ENCODE measurements around the gene WIPF1. TPM values are rescaled to one million over a fixed set of nuclear protein-coding genes. Genes with fewer than 3 reads are reported as not detected.

Gene WIPF1, protein sequence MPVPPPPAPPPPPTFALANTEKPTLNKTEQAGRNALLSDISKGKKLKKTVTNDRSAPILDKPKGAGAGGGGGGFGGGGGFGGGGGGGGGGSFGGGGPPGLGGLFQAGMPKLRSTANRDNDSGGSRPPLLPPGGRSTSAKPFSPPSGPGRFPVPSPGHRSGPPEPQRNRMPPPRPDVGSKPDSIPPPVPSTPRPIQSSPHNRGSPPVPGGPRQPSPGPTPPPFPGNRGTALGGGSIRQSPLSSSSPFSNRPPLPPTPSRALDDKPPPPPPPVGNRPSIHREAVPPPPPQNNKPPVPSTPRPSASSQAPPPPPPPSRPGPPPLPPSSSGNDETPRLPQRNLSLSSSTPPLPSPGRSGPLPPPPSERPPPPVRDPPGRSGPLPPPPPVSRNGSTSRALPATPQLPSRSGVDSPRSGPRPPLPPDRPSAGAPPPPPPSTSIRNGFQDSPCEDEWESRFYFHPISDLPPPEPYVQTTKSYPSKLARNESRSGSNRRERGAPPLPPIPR
- total RNA-seq, result 19.0 to 21.1 TPM (median 20.6 TPM) in 3 replicates

DNA sequence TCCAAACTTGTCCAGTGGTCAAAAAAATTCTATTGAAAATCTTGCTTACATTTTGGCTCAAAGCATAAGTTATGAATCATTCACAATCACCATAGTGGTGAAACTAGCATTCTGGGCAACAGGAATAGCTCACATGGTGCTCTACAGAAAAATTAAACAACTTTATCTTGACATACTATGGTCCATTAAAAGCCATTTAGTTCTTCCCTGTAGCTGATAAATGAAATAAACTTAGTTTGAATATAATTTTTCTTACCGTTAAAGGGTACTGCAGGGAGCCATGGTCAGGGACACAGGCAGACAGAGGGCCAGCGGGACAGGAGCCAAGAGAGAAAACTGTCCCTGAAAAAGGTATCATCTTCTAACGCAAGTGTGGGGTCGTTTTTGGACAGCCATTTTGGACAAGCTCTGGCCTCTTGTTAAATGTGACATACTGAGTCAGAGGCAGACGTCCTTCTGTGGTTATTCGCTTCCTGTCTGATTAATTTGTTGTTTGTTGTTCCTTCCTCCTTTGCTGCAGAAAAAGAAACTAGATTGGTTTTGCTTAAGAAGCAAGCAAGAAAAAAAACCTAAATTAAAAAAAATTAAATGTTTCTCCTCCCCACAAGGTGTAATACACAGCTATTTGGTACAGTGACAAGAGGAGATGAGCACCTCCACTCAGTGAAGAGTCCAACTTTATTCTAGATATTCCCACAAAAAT is at the start of gene WIPF1:
WIPF1 (minus strand) TSS at position 460 of the 703 bp plus-strand sequence. CDS start 12,231 bp downstream, outside the sequence.
- Mint-ChIP-seq H3K27me3 (ENCODE audit: low read depth) (no peaks in the 10 kb centered on the region), H3K4me3 (no peak within 1 kb of the TSS), H3K4me1 (peaks cover 42% of the 10 kb centered on the region), H3K27ac (no peak within 1 kb of the TSS), H3K36me3 (peaks cover 2% of the 10 kb centered on the region), H3K9me3 (peaks cover 11% of the 10 kb centered on the region)
- TF ChIP-seq, protein P1, sequence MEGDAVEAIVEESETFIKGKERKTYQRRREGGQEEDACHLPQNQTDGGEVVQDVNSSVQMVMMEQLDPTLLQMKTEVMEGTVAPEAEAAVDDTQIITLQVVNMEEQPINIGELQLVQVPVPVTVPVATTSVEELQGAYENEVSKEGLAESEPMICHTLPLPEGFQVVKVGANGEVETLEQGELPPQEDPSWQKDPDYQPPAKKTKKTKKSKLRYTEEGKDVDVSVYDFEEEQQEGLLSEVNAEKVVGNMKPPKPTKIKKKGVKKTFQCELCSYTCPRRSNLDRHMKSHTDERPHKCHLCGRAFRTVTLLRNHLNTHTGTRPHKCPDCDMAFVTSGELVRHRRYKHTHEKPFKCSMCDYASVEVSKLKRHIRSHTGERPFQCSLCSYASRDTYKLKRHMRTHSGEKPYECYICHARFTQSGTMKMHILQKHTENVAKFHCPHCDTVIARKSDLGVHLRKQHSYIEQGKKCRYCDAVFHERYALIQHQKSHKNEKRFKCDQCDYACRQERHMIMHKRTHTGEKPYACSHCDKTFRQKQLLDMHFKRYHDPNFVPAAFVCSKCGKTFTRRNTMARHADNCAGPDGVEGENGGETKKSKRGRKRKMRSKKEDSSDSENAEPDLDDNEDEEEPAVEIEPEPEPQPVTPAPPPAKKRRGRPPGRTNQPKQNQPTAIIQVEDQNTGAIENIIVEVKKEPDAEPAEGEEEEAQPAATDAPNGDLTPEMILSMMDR (IDR thresholded peaks at IDR 0.05; ENCODE audit: unreplicated experiment), result no peak
- DNase-seq (ENCODE audit: low spot score in 2 of 2, unreplicated experiment in 2 of 2), result no peak

DNA sequence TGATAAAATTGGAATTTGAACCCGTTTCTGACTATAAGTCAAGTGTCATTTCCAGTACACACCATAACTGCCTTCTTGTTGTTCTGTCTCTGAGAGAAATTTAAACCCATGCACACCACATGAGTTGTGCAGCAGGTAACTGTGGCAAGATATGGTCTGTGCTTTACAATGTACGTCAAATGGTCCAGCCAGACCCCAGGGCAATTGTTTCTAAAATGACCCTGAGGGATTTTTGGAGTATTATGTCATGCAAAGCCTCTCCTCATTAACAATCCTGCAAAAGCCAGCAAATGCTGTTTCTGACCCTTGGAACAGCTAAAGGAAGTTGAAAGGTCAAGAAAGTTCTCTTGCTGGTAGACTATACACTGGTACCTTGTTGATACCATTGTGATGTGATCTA is 47.7 kb upstream of the WIPF1 start:
- TF ChIP-seq, protein P1 (IDR thresholded peaks at IDR 0.05; ENCODE audit: unreplicated experiment), result no peak
- H3K4me1 Mint-ChIP-seq, result no peaks in the 10 kb centered on the region
- DNase-seq (ENCODE audit: low spot score in 2 of 2, unreplicated experiment in 2 of 2), result no peak
- H3K36me3 Mint-ChIP-seq, result peaks cover 34% of the 10 kb centered on the region
- H3K27ac Mint-ChIP-seq, result no peak overlapping the region
- no peak overlapping the region for H3K4me3 Mint-ChIP-seq
- no peaks in the 10 kb centered on the region for H3K27me3 Mint-ChIP-seq (ENCODE audit: low read depth)
- H3K9me3 Mint-ChIP-seq, result peaks cover 49% of the 10 kb centered on the region

DNA sequence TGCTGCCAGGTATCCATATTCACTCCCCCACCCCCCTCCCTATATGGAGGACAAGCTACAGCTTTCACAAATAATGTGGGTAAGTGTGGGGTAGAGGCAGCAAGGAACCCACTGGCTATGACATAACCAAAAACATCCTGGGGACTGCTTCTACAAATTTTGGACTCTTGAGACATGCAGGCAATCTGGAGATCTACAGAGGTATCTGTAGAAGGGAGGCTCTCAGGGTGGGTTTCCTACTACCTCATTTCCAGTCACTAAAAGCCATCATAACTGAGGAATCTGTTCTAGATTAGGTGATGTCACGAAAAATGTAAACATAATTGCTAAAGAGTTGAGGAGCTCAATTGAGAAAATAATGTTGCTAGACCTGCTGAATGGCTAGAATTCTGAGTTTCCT is 46.8 kb upstream of the WIPF1 start:
- Mint-ChIP-seq H3K4me1 (no peaks in the 10 kb centered on the region), H3K36me3 (peaks cover 30% of the 10 kb centered on the region), H3K9me3 (peaks cover 45% of the 10 kb centered on the region), H3K27me3 (ENCODE audit: low read depth) (no peaks in the 10 kb centered on the region), H3K4me3 (no peak overlapping the region), H3K27ac (no peak overlapping the region)
- DNase-seq (ENCODE audit: low spot score in 2 of 2, unreplicated experiment in 2 of 2), result no peak
- TF ChIP-seq, protein P1 (IDR thresholded peaks at IDR 0.05; ENCODE audit: unreplicated experiment), result no peak

DNA sequence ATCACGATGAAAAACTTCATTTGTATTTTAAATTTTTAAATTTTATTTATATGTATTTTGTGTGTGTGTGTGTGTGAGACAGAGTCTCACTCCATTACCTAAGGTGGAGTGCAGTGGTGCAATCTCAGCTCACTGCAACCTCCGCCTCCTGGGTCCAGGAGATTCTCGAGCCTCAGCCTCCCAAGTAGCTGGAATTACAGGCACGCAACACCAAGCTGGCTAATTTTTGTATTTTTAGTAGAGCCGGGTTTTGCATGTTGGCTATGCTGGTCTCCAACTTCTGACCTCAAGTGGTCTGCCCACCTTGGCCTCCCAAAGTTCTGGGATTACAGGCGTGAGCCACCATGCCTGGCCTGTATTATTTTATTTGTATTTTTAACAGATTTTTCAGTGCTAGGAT is 45.8 kb upstream of the WIPF1 start:
- Mint-ChIP-seq H3K27me3 (ENCODE audit: low read depth) (no peaks in the 10 kb centered on the region), H3K9me3 (peaks cover 42% of the 10 kb centered on the region), H3K36me3 (peaks cover 25% of the 10 kb centered on the region), H3K27ac (no peak overlapping the region), H3K4me3 (no peak overlapping the region), H3K4me1 (no peaks in the 10 kb centered on the region)
- TF ChIP-seq, protein P1 (IDR thresholded peaks at IDR 0.05; ENCODE audit: unreplicated experiment), result no peak
- DNase-seq (ENCODE audit: low spot score in 2 of 2, unreplicated experiment in 2 of 2), result no peak

DNA sequence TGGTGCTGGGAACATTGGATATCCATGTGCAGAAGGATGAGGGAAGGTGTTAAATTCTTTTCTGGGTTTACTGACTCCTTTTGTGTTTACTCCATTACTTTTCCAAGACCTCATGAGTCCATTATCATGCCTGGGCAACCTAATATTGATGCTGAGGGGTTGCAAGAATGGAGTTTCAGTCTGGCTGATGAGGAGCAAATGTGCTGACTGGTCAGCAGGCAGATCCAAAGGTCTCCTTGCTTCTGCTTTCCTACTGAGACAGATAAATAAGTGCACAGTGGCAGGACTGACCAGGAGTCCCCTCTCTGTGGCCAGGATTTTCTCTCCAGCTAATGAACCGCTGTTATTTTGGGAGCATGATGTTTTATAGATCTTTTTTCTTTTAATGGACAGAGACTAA is 43.6 kb upstream of the WIPF1 start:
- no peak overlapping the region for H3K4me3 Mint-ChIP-seq
- TF ChIP-seq, protein P1 (IDR thresholded peaks at IDR 0.05; ENCODE audit: unreplicated experiment), result no peak
- no peak for DNase-seq (ENCODE audit: low spot score in 2 of 2, unreplicated experiment in 2 of 2)
- H3K4me1 Mint-ChIP-seq, result no peaks in the 10 kb centered on the region
- peaks cover 13% of the 10 kb centered on the region for H3K36me3 Mint-ChIP-seq
- H3K9me3 Mint-ChIP-seq, result peaks cover 36% of the 10 kb centered on the region
- no peak overlapping the region for H3K27ac Mint-ChIP-seq
- H3K27me3 Mint-ChIP-seq (ENCODE audit: low read depth), result no peaks in the 10 kb centered on the region

Data from mesothelial cell of epicardium (in vitro differentiated cells).